ENCODE results near the gene CLCN3.
A peak's percentile ranks its signal among the peaks of the same experiment; 100 is the strongest.
"Not testable (repeated sequence)": the region's sequence is repeated elsewhere in the genome, so short reads cannot be mapped to it uniquely, and the experiment has no call there.

The CLCN3 gene

GRCh38 chr4:169619958-169620879 is at the start of gene CLCN3:
Gene CLCN3 (plus strand): TSS chr4:169620578. CDS start chr4:169635929, 15,351 bp downstream.
- DNase-seq (ENCODE audit: low read depth), result peak; percentile 95

GRCh38 chr4:169571012-169571411 is 49.4 kb upstream of the CLCN3 start:
- not testable (repeated sequence) for DNase-seq (ENCODE audit: low read depth)

GRCh38 chr4:169571435-169571834 is 48.9 kb upstream of the CLCN3 start:
- no peak for DNase-seq (ENCODE audit: low read depth)

- DNase-seq (ENCODE audit: low read depth), result no peak
These were observed 46.5 kb upstream of the CLCN3 start for GRCh38 chr4:169573889-169574288.

- no peak for DNase-seq (ENCODE audit: low read depth)
These were observed 38.2 kb upstream of the CLCN3 start for GRCh38 chr4:169582203-169582602.

- no peak for DNase-seq (ENCODE audit: low read depth)
These were observed 37.7 kb upstream of the CLCN3 start for GRCh38 chr4:169582706-169583105.

- peak; percentile 47 for DNase-seq (ENCODE audit: low read depth)
These were observed 36.8 kb upstream of the CLCN3 start for GRCh38 chr4:169583563-169583962.

- no peak for DNase-seq (ENCODE audit: low read depth)
These were observed 27.3 kb upstream of the CLCN3 start for GRCh38 chr4:169593050-169593560.

- no peak for DNase-seq (ENCODE audit: low read depth)
These were observed 25.7 kb upstream of the CLCN3 start for GRCh38 chr4:169594560-169595195.

- no peak for DNase-seq (ENCODE audit: low read depth)
These were observed 19.2 kb upstream of the CLCN3 start for GRCh38 chr4:169601016-169601771.

GRCh38 chr4:169603312-169603711 is 17.1 kb upstream of the CLCN3 start:
- no peak for DNase-seq (ENCODE audit: low read depth)

GRCh38 chr4:169604131-169604900 is 16.1 kb upstream of the CLCN3 start:
- no peak for DNase-seq (ENCODE audit: low read depth)

- DNase-seq (ENCODE audit: low read depth), result no peak
These were observed 15.5 kb upstream of the CLCN3 start for GRCh38 chr4:169604903-169605331.

GRCh38 chr4:169611157-169611556 is 9.2 kb upstream of the CLCN3 start:
- DNase-seq (ENCODE audit: low read depth), result no peak

- DNase-seq (ENCODE audit: low read depth), result peak; percentile 66
These were observed 8.1 kb upstream of the CLCN3 start, which contains the start of gene NEK1 for GRCh38 chr4:169611991-169612870. Gene NEK1 (minus strand): TSS chr4:169612583. CDS start chr4:169602630, 9,953 bp downstream.

GRCh38 chr4:169612871-169613859 is 7.2 kb upstream of the CLCN3 start:
- DNase-seq (ENCODE audit: low read depth), result peak; percentile 50

GRCh38 chr4:169615467-169616106 is 4.8 kb upstream of the CLCN3 start:
- no peak for DNase-seq (ENCODE audit: low read depth)

- DNase-seq (ENCODE audit: low read depth), result no peak
These were observed 3.5 kb upstream of the CLCN3 start for GRCh38 chr4:169616846-169617245.

GRCh38 chr4:169617306-169617705 is 3.1 kb upstream of the CLCN3 start:
- no peak for DNase-seq (ENCODE audit: low read depth)

Data from GM04504 (cell line).